Liver (tissue), 3 donors: ENCODE measurements around the gene GABARAPL1.

Experiments
- RAD21 ChIP-seq, 2 donors: IDR thresholded peaks; 2 replicates each; pipeline ENCODE4 v1.6.1; 2016; ENCODE audit warnings: antibody characterized with exemption in 2 of 2, mild to moderate bottlenecking in 2 of 2
- TF ChIP-seq, protein P1 (sequence below): fragments of 150-350 bp; IDR thresholded peaks from 2 replicates; pipeline ENCODE4 v1.5.1; 2017; ENCODE audit warnings: improper control_type of control experiment, low read depth, low read length; ENCODE audit not compliant: missing input control
- donor health status: healthy.
- donor health status: healthy.

DNA sequence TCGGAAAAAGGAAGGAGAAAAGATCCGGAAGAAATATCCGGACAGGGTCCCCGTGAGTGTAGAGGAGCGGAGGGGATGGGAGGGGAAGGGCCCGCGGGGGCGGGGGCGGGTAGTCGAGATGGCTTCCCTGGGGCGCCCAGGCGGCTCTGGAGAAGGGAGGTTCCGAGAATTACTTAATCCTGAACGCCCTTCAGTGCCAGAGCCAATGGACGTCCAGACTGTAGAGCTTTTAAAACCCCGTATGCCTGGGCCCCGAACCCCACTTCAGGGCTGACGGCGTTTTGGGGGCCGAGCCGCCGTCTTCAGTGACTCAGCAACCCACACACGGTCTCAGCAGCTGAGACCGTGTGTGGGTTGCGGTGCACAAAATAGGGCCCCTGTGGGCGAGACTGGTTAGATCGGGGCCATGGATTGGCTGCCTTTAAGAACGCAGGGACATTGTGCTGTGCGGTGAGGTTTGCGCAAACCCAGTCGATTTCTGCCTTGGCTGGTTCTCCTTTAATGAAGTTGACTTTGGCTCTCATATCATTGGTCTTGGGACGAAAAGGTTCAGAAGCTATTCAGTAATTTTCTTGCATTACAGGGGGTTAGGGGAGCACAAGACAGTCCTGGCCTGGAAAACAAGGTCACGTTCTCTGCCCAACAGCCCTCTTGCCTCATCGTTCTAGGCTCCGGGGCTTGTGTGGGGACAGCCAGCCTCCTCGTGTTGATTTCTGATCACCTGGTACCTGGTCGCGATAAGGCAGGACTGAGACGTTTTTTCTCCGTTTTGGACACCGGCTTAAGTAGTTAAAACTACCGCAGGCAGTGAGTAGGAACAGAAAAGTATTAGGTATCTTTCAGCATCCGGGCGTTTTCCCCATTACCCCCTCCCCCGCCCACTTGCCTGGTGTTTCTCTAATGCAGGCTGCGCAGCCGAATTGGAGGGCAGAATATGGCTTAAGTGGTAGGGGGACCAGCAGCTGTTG is 775 bp downstream of the GABARAPL1 start:
- TF ChIP-seq, protein P1, sequence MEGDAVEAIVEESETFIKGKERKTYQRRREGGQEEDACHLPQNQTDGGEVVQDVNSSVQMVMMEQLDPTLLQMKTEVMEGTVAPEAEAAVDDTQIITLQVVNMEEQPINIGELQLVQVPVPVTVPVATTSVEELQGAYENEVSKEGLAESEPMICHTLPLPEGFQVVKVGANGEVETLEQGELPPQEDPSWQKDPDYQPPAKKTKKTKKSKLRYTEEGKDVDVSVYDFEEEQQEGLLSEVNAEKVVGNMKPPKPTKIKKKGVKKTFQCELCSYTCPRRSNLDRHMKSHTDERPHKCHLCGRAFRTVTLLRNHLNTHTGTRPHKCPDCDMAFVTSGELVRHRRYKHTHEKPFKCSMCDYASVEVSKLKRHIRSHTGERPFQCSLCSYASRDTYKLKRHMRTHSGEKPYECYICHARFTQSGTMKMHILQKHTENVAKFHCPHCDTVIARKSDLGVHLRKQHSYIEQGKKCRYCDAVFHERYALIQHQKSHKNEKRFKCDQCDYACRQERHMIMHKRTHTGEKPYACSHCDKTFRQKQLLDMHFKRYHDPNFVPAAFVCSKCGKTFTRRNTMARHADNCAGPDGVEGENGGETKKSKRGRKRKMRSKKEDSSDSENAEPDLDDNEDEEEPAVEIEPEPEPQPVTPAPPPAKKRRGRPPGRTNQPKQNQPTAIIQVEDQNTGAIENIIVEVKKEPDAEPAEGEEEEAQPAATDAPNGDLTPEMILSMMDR = no peak
- peak in 1 of 2 donors; percentile 5 for TF ChIP-seq RAD21 (IDR thresholded peaks at IDR 0.05)
